Endothelial cell of umbilical vein (primary cell): ENCODE data around the gene TMEM171. TPM values are rescaled to one million over a fixed set of nuclear protein-coding genes. Genes with fewer than 3 reads are reported as not detected.

Source experiments
- BruUV-seq: library from RNA; stranded (reverse); fragments of 400-500 nt; replicated peaks from 2 replicates; lab custom pipeline; 2021; lab: Mats Ljungman, UMichigan
- CTCF ChIA-PET: fragments of 300-600, 350-600 bp; sonication (Branson Sonifier 250); formaldehyde crosslinking; loops from one replicate; lab custom pipeline; 2021; ENCODE audit warnings: antibody characterized with exemption, inconsistent platforms; lab: Charles Lee
- POLR2A ChIA-PET: fragments of 300-600, 350-600 bp; sonication (Branson Sonifier 250); formaldehyde crosslinking; loops from one replicate; lab custom pipeline; 2021; ENCODE audit warnings: antibody characterized with exemption, inconsistent platforms; lab: Charles Lee
- DNase-seq: peaks from one replicate; pipeline ENCODE4 v3.0.0-alpha.2; 2011; ENCODE audit warnings: low read depth, low spot score
- FAIRE-seq: peaks from 2 replicates; lab custom pipeline; 2011; peaks lifted over from hg19 to GRCh38; lab: Jason Lieb, UNC
- H2AFZ ChIP-seq: 2 replicates; pipeline ENCODE4 v1.6.0; 2012; ENCODE audit warnings: low read depth, low read length, control low read depth, inconsistent platforms
- H3K27ac ChIP-seq: 2 replicates; pipeline ENCODE4 v1.5.1; 2011; ENCODE audit warnings: low read depth, mild to moderate bottlenecking, control low read depth, low read length, moderate library complexity; ENCODE audit not compliant: insufficient read depth
- H3K27me3 ChIP-seq, 2 experiments: 2 replicates each; pipeline versions ENCODE4 v1.6.0 to v1.6.1; 2011; ENCODE audit warnings: low read length in 2 of 2, mixed read lengths in 1 of 2; ENCODE audit not compliant: control insufficient read depth in 2 of 2, insufficient read depth in 2 of 2
- H3K36me3 ChIP-seq, 2 experiments: 2 replicates in 1 of 2; 3 replicates in 1 of 2; pipeline ENCODE4 v1.5.1; 2011; ENCODE audit warnings: low read length in 2 of 2, mild to moderate bottlenecking in 1 of 2, moderate library complexity in 1 of 2; ENCODE audit not compliant: control insufficient read depth in 2 of 2, insufficient read depth in 2 of 2; ENCODE audit errors: extremely low read depth in 1 of 2
- H3K4me1 ChIP-seq: 3 replicates; pipeline ENCODE4 v1.5.1; 2011; ENCODE audit warnings: mild to moderate bottlenecking, low read length; ENCODE audit not compliant: control insufficient read depth, insufficient read depth; ENCODE audit errors: extremely low read depth
- H3K4me2 ChIP-seq: 2 replicates; pipeline ENCODE4 v1.6.1; 2011; ENCODE audit warnings: low read length, control low read depth, mixed read lengths; ENCODE audit not compliant: insufficient read depth
- H3K4me3 ChIP-seq, 3 experiments: fragments of 200-600 bp in 1 of 3; sonication (generic), shearing (Covaris generic) in 1 of 3; replicated peaks in 1 of 3; 2 replicates each; pipeline ENCODE4 v1.5.1; 2011 to 2016; ENCODE audit warnings: control low read depth in 3 of 3, low read length in 3 of 3, mild to moderate bottlenecking in 2 of 3, inconsistent platforms in 1 of 3, low read depth in 1 of 3, moderate library complexity in 1 of 3; ENCODE audit not compliant: insufficient read depth in 1 of 3
- H3K79me2 ChIP-seq: 2 replicates; pipeline ENCODE4 v1.6.0; 2012; ENCODE audit warnings: low read length, inconsistent platforms; ENCODE audit not compliant: control insufficient read depth, insufficient read depth
- H3K9ac ChIP-seq: replicated peaks from 2 replicates; pipeline ENCODE3; 2011; ENCODE audit warnings: low read length, control low read depth; ENCODE audit not compliant: insufficient read depth; ENCODE audit errors: extremely low read depth
- H3K9me1 ChIP-seq: replicated peaks from 3 replicates; pipeline ENCODE4 v1.6.0; 2011; ENCODE audit warnings: mild to moderate bottlenecking, low read length; ENCODE audit not compliant: control insufficient read depth, insufficient read depth; ENCODE audit errors: extremely low read depth
- H3K9me3 ChIP-seq: replicated peaks from 2 replicates; pipeline ENCODE4 v1.5.1; 2012; ENCODE audit warnings: low read length, inconsistent platforms; ENCODE audit not compliant: control insufficient read depth, insufficient read depth
- H4K20me1 ChIP-seq: replicated peaks from 2 replicates; pipeline ENCODE3; 2011; ENCODE audit warnings: mild to moderate bottlenecking, low read length; ENCODE audit not compliant: control insufficient read depth, insufficient read depth; ENCODE audit errors: extremely low read depth
- CTCF ChIP-seq, 2 donors: IDR thresholded peaks; 1 replicate in 1 of 2; 2 replicates in 1 of 2; pipeline ENCODE4 v1.5.1; 2011; ENCODE audit warnings: low read length in 2 of 2, mild to moderate bottlenecking in 2 of 2, moderate library complexity in 2 of 2, control low read depth in 1 of 2, inconsistent platforms in 1 of 2, low read depth in 1 of 2; ENCODE audit not compliant: insufficient read depth in 1 of 2; ENCODE audit errors: extremely low read depth in 1 of 2
- EZH2 ChIP-seq: IDR thresholded peaks from 2 replicates; pipeline ENCODE4 v1.6.1; 2012; ENCODE audit warnings: borderline replicate concordance, low read depth, mild to moderate bottlenecking, moderate library complexity, low read length, inconsistent platforms; ENCODE audit not compliant: severe bottlenecking
- FOS ChIP-seq: IDR thresholded peaks from 2 replicates; pipeline ENCODE4 v1.6.1; 2011; ENCODE audit warnings: mild to moderate bottlenecking, low read length, moderate library complexity, borderline replicate concordance; ENCODE audit not compliant: insufficient read depth
- GATA2 ChIP-seq: IDR thresholded peaks from 2 replicates; pipeline ENCODE4 v1.7.0; 2011; ENCODE audit warnings: low read depth, mild to moderate bottlenecking, moderate library complexity, mixed read lengths, low read length; ENCODE audit not compliant: insufficient read length, insufficient read depth
- JUN ChIP-seq: IDR thresholded peaks from 2 replicates; pipeline ENCODE4 v1.6.1; 2011; ENCODE audit warnings: borderline replicate concordance, low read depth; ENCODE audit not compliant: insufficient read length, insufficient read depth
- MAX ChIP-seq: IDR thresholded peaks from 2 replicates; pipeline ENCODE4 v1.6.1; 2011; ENCODE audit not compliant: insufficient read depth, insufficient read length
- MYC ChIP-seq: IDR thresholded peaks from one replicate; pipeline ENCODE4 v1.6.1; 2011; ENCODE audit warnings: mild to moderate bottlenecking, low read depth, low read length
- POLR2A ChIP-seq: IDR thresholded peaks from 2 replicates; pipeline ENCODE4 v1.6.1; 2012; ENCODE audit warnings: low read depth, mild to moderate bottlenecking, control low read depth, low read length
- POLR2AphosphoS5 ChIP-seq: IDR thresholded peaks from 2 replicates; pipeline ENCODE4 v1.6.1; 2012; ENCODE audit warnings: low read depth, mild to moderate bottlenecking, control low read depth, low read length, moderate library complexity; ENCODE audit not compliant: insufficient read depth
- dilution Hi-C: fragments of 300-500 bp; cut with MboI; formaldehyde crosslinking; loops from one replicate; pipeline ENCODE4 v1.15.0; 2019; ENCODE audit warnings: low sequenced_read_pairs; ENCODE audit not compliant: extremely low pct_ligation_motif_present
- intact Hi-C: fragments of 100-400 bp; cut with micrococcal nuclease; formaldehyde crosslinking; loops from one replicate; pipeline ENCODE4 v1.10.0; 2022
- polyA plus RNA-seq, 4 experiments: library from polyadenylated mRNA; depleted of rRNA in 3 of 4; stranded (reverse) in 3 of 4; unstranded in 1 of 4; fragments of >200 nt; gene quantifications; 2 replicates each; pipeline versions ENCODE4 v1.2.1 to v1.2.3, GENCODE V29; 2011 to 2012; ENCODE audit warnings: missing spikeins in 1 of 4
- total RNA-seq: library from RNA; stranded (reverse); gene quantifications from 2 replicates; pipeline ENCODE4 v1.2.3, GENCODE V29; 2021

TMEM171 gene
- total and polyA plus RNA-seq, 2 donors (not counting 3 experiments of a cell fraction or from before 2014, with no cell fraction given) = 5.6 to 11.7 TPM

GRCh38 chr5:73132759-73133158 lies 12.4 kb downstream of the TMEM171 start:
- Histone ChIP-seq H3K9me1 (no peaks in the 10 kb centered on the region), H4K20me1 (no peaks in the 10 kb centered on the region), H3K79me2 (no peaks in the 10 kb centered on the region), H3K9me3 (no peaks in the 10 kb centered on the region), H3K27ac (no peak overlapping the region), H3K4me1 (no peaks in the 10 kb centered on the region), H3K4me2 (no peak overlapping the region), H3K4me3 (no peak overlapping the region), H2AFZ (no peak overlapping the region), H3K27me3 (peaks cover 0 to 1% of the 10 kb centered on the region in 2 experiments), H3K9ac (no peak overlapping the region), H3K36me3 (no peaks in the 10 kb centered on the region)
- DNase-seq (no peak), FAIRE-seq (no peak)
- CTCF ChIA-PET = interaction anchor here (0.6 to 3.5 kb wide), 10 partner anchors 8 to 322 kb away, joined by 3 to 24 read pairs (median 4); no protein-coding TSS in a partner anchor
- intact Hi-C loops (no loop called here), dilution Hi-C loops (no loop called here)
- BruUV-seq = no TSS peak
- TF ChIP-seq GATA2 (no peak), JUN (no peak), POLR2A (no peak), FOS (no peak), CTCF (IDR thresholded peaks at IDR 0.05; ENCODE audit: extremely low read depth in 1 of 2, insufficient read depth in 1 of 2, low read depth in 1 of 2, low read length in 2 of 2) (no peak), MAX (no peak), EZH2 (no peak), POLR2AphosphoS5 (no peak), MYC (no peak)
- POLR2A ChIA-PET = no interaction called here
